ENCODE measurements around the gene VPS25.

DNA sequence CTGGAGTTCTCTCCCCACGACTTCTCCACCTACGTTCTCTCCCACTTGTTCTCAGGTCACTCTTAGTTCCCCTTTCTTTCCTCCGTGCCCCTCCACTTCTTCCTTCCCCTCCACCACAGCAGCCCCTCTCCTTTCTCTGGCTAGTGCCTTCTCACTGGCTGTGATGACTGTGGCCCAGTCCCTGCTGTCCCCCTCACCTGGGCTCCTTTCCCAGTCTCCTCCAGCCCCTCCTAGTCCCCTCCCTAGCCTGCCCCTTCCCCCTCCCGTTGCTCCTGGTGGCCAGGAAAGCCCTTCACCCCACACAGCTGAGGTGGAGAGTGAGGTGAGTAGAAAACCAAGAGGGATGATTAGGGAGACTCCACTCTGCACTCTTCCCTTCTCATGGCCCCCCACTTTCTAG is 21.8 kb downstream of the VPS25 start:
- no peak for TF ChIP-seq CTCF (conservative IDR thresholded peaks at IDR 0.05 in 1 of 2, IDR thresholded peaks at IDR 0.05 in 1 of 2; ENCODE audit: extremely low read depth in 1 of 2, insufficient read depth in 1 of 2, low read depth in 1 of 2, low read length in 2 of 2)
- no peak for TF ChIP-seq EZH2 (IDR thresholded peaks at IDR 0.05; ENCODE audit: borderline replicate concordance, low read length)

Data from mammary epithelial cell (primary cell).